K562 (cell line): Measurements from ENCODE around the gene DSCAM. TPM values are rescaled to one million over a fixed set of nuclear protein-coding genes. Genes with fewer than 3 reads are reported as not detected.

Experiments
- ATAC-seq: fragments of 200-7000 bp; cut with Tn5 transposase; 3 replicates; pipeline ENCODE4 v1.9.1; 2020; ENCODE audit warnings: moderate library complexity
- BruUV-seq: library from RNA; stranded (reverse); fragments of 400-500 nt; replicated peaks from 2 replicates; lab custom pipeline; 2021; lab: Mats Ljungman, UMichigan
- CTCF ChIA-PET: fragments of 300-600 bp; formaldehyde crosslinking; extraction: SDS; loops from one replicate; lab custom pipeline; 2021; ENCODE audit warnings: low intra/inter-chr PET ratio; lab: Yijun Ruan, JAX
- POLR2A ChIA-PET: fragments of 300-600, 350-650 bp; sonication (Branson Sonifier 250); formaldehyde crosslinking; extraction: SDS; loops from one replicate; lab custom pipeline; 2021; ENCODE audit warnings: antibody characterized with exemption, inconsistent platforms; lab: Yijun Ruan, JAX
- DNase-seq, 4 experiments: peaks; one replicate each; pipeline versions ENCODE4 v3.0.0 to v3.0.0-alpha.2; 2011 to 2018; ENCODE audit warnings: low spot score in 3 of 4, mixed read lengths in 3 of 4; ENCODE audit errors: extremely low read depth in 1 of 4
- FAIRE-seq: peaks from 2 replicates; lab custom pipeline; 2011; peaks lifted over from hg19 to GRCh38; lab: Jason Lieb, UNC
- H2AFZ ChIP-seq: 2 replicates; pipeline ENCODE4 v1.6.0; 2011; ENCODE audit warnings: low read depth, low read length, control low read depth, inconsistent platforms
- H3K27ac ChIP-seq: fragments of 200-600 bp; 3 replicates; pipeline ENCODE4 v1.8.0; 2011; ENCODE audit warnings: low read depth, mild to moderate bottlenecking, control low read depth, inconsistent platforms, low read length, moderate library complexity, mixed read lengths; ENCODE audit errors: extremely low read depth
- H3K27me3 ChIP-seq, 2 experiments: fragments of 300-600 bp in 1 of 2; 2 replicates in 1 of 2; 3 replicates in 1 of 2; pipeline versions ENCODE4 v1.6.0 to v1.8.0; 2011; ENCODE audit warnings: inconsistent platforms in 2 of 2, low read length in 2 of 2, mild to moderate bottlenecking in 1 of 2, mixed read lengths in 1 of 2, moderate library complexity in 1 of 2; ENCODE audit not compliant: control insufficient read depth in 2 of 2, insufficient read depth in 2 of 2
- H3K36me3 ChIP-seq: fragments of 300-600 bp; 3 replicates; pipeline ENCODE4 v1.8.0; 2011; ENCODE audit warnings: mild to moderate bottlenecking, low read length, inconsistent platforms; ENCODE audit not compliant: control insufficient read depth, insufficient read depth
- H3K4me1 ChIP-seq, 2 experiments: fragments of 200-600 bp in 1 of 2; replicated peaks in 1 of 2; 2 replicates in 1 of 2; 3 replicates in 1 of 2; pipeline versions ENCODE4 v1.5.1 to v1.8.0; 2011; ENCODE audit warnings: inconsistent platforms in 2 of 2, low read length in 2 of 2, mild to moderate bottlenecking in 1 of 2, mixed read lengths in 1 of 2, moderate library complexity in 1 of 2; ENCODE audit not compliant: control insufficient read depth in 2 of 2, insufficient read depth in 2 of 2
- H3K4me2 ChIP-seq: 2 replicates; pipeline ENCODE4 v1.6.1; 2011; ENCODE audit warnings: low read length, control low read depth, inconsistent platforms, mixed read lengths; ENCODE audit not compliant: insufficient read depth
- H3K4me3 ChIP-seq: fragments of 200-600 bp; sonication (generic), shearing (Covaris generic); 2 replicates; pipeline ENCODE4 v1.5.1; 2016; ENCODE audit warnings: control low read depth, inconsistent platforms
- H3K79me2 ChIP-seq: fragments of 200-600 bp; 3 replicates; pipeline ENCODE4 v1.8.0; 2011; ENCODE audit warnings: low read length, inconsistent platforms; ENCODE audit not compliant: control insufficient read depth, insufficient read depth
- H3K9ac ChIP-seq, 2 experiments: 2 replicates each; pipeline versions ENCODE4 v1.6.0 to v1.6.1; 2011; ENCODE audit warnings: low read depth in 2 of 2, low read length in 2 of 2, control low read depth in 1 of 2, inconsistent platforms in 1 of 2, mild to moderate bottlenecking in 1 of 2, mixed read lengths in 1 of 2; ENCODE audit not compliant: insufficient read depth in 1 of 2
- H3K9me1 ChIP-seq: one replicate; pipeline ENCODE4 v1.6.0; 2011; ENCODE audit warnings: inconsistent platforms, mild to moderate bottlenecking, low read length, moderate library complexity; ENCODE audit not compliant: control insufficient read depth, insufficient read depth
- H3K9me3 ChIP-seq: replicated peaks from 2 replicates; pipeline ENCODE4 v1.5.1; 2011; ENCODE audit warnings: low read depth, low read length, inconsistent platforms; ENCODE audit not compliant: control insufficient read depth, insufficient read depth
- H4K20me1 ChIP-seq: replicated peaks from 2 replicates; pipeline ENCODE4 v1.6.1; 2011; ENCODE audit warnings: low read length, inconsistent platforms, mixed read lengths; ENCODE audit not compliant: control insufficient read depth, insufficient read depth
- ATF1 ChIP-seq, 2 experiments: fragments of 450-650 bp in 1 of 2; IDR thresholded peaks; 2 replicates each; pipeline ENCODE4 v1.6.1; 2016; ENCODE audit warnings: missing compliant biosample characterization in 1 of 2, missing genetic modification characterization in 1 of 2
- CHD2 ChIP-seq: IDR thresholded peaks from 2 replicates; pipeline ENCODE4 v1.6.1; 2011; ENCODE audit warnings: low read depth, low read length
- DACH1 ChIP-seq: fragments of 450-650 bp; IDR thresholded peaks from 2 replicates; pipeline ENCODE4 v1.6.1; 2018; ENCODE audit not compliant: partially characterized antibody
- DDX20 ChIP-seq: fragments of 450-650 bp; IDR thresholded peaks from 2 replicates; pipeline ENCODE4 v1.6.1; 2016; ENCODE audit warnings: missing genetic modification characterization, low read depth, mild to moderate bottlenecking, missing compliant biosample characterization, moderate library complexity
- ERF ChIP-seq: fragments of 450-650 bp; formaldehyde crosslinking; IDR thresholded peaks from 2 replicates; pipeline ENCODE4 v1.4.0; 2020; ENCODE audit warnings: mild to moderate bottlenecking, mixed read lengths
- HLTF ChIP-seq: fragments of 450-650 bp; IDR thresholded peaks from 2 replicates; pipeline ENCODE4 v1.6.1; 2016
- MLX ChIP-seq, 2 experiments: fragments of 450-650 bp in 1 of 2; sonication (generic) in 1 of 2; formaldehyde crosslinking; conservative IDR thresholded peaks; 2 replicates each; pipeline versions ENCODE4 v1.4.0 to v1.8.1; 2020 to 2022; ENCODE audit warnings: mild to moderate bottlenecking in 1 of 2, missing genetic modification reagents in 1 of 2
- SMARCE1 ChIP-seq: fragments of 450-650 bp; IDR thresholded peaks from 2 replicates; pipeline ENCODE4 v1.7.1; 2016; ENCODE audit warnings: mild to moderate bottlenecking
- SNAPC5 ChIP-seq: fragments of 250-450 bp; sonication (Bioruptor Pico); IDR thresholded peaks from 2 replicates; pipeline ENCODE4 v1.8.0; 2021; ENCODE audit warnings: moderate library complexity, mild to moderate bottlenecking, inconsistent platforms
- THAP12 ChIP-seq: fragments of 250-450 bp; sonication (Bioruptor Pico); IDR thresholded peaks from 2 replicates; pipeline ENCODE4 v1.9.0; 2021; ENCODE audit warnings: mild to moderate bottlenecking, inconsistent platforms
- VEZF1 ChIP-seq: fragments of 200-800 bp; sonication (Bioruptor generic); IDR thresholded peaks from 2 replicates; pipeline ENCODE4 v1.6.1; 2017; ENCODE audit warnings: missing genetic modification characterization, missing compliant biosample characterization
- ZBTB11 ChIP-seq, 3 experiments: fragments of 200-800 bp in 1 of 3; fragments of 250-450 bp in 1 of 3; fragments of 450-650 bp in 1 of 3; sonication (Bioruptor Pico) in 1 of 3; sonication (Bioruptor generic) in 1 of 3; formaldehyde crosslinking in 1 of 3; IDR thresholded peaks; 2 replicates each; pipeline versions ENCODE4 v1.6.1 to v1.8.0; 2016 to 2022; ENCODE audit warnings: mild to moderate bottlenecking in 2 of 3, missing genetic modification characterization in 2 of 3, missing compliant biosample characterization in 1 of 3, moderate library complexity in 1 of 3
- ZC3H8 ChIP-seq: fragments of 450-650 bp; IDR thresholded peaks from 2 replicates; pipeline ENCODE4 v1.6.1; 2017
- ZNF586 ChIP-seq: fragments of 450-650 bp; formaldehyde crosslinking; conservative IDR thresholded peaks from 2 replicates; pipeline ENCODE4 v1.4.0; 2020; ENCODE audit warnings: mild to moderate bottlenecking, moderate library complexity
- ZNF75A ChIP-seq: fragments of 450-650 bp; formaldehyde crosslinking; IDR thresholded peaks from 2 replicates; pipeline ENCODE4 v1.4.0; 2020; ENCODE audit warnings: mild to moderate bottlenecking
- WGBS: fragments of 100-300 bp; shearing (Covaris generic); methylation state at CpG from one replicate; pipeline ENCODE4 v1.1.6; 2016; ENCODE audit warnings: low coverage, mixed read lengths; ENCODE audit not compliant: insufficient coverage; ENCODE audit errors: missing lambda C conversion rate; 5-methylcytosine and 5-hydroxymethylcytosine counted together
- in situ Hi-C: fragments of 300-500 bp; cut with MboI; formaldehyde crosslinking; loops from 4 replicates; pipeline ENCODE4 v1.15.0; 2018; ENCODE audit warnings: inconsistent platforms, mixed read lengths
- intact Hi-C: fragments of 100-400 bp; cut with micrococcal nuclease; formaldehyde crosslinking; loops from 2 replicates; pipeline ENCODE4 v1.14.2; 2022
- polyA plus RNA-seq, 8 experiments: library from polyadenylated mRNA; depleted of rRNA in 4 of 8; stranded (reverse) in 5 of 8; unstranded in 3 of 8; fragments of >200 nt; fragmentation: Nextera tagmentation in 2 of 8; fragmentation: Illumina TruSeq in 1 of 8; extraction: Ambion mirVana in 2 of 8; extraction: Trizol in 1 of 8; gene quantifications; 2 replicates each; pipeline versions ENCODE4 v1.2.1 to v1.2.3, GENCODE V29; 2011 to 2014; ENCODE audit warnings: inconsistent platforms in 1 of 8, missing spikeins in 1 of 8
- total RNA-seq, 7 experiments: library from RNA; depleted of rRNA in 6 of 7; stranded (reverse); fragments of >200 nt in 6 of 7; fragmentation: Illumina TruSeq in 2 of 7; extraction: Trizol in 2 of 7; gene quantifications; 2 replicates each; pipeline versions ENCODE4 v1.2.1 to v1.2.3, GENCODE V29; 2011 to 2021; ENCODE audit warnings: low replicate concordance in 1 of 7

DSCAM gene
- total and polyA plus RNA-seq, 9 of the 15 experiments (the other 6 are each of a cell fraction or from before 2014, with no cell fraction given): not detected

- POLR2A ChIA-PET: interaction anchor here (0.6 kb wide), 2 partner anchors 60 to 115 kb away, joined by 3 read pairs; no protein-coding TSS in a partner anchor
- DNase-seq: no peak
- Histone ChIP-seq H4K20me1 (no peaks in the 10 kb centered on the region), H3K4me3 (no peak overlapping the region), H3K4me1 (no peaks in the 10 kb centered on the region), H3K27ac (no peak overlapping the region), H3K36me3 (no peaks in the 10 kb centered on the region), H3K27me3 (no peaks in the 10 kb centered on the region; a peak in 1 of 5 replicates), H3K4me2 (no peak overlapping the region), H3K9me1 (no peaks in the 10 kb centered on the region), H3K9ac (no peak overlapping the region), H2AFZ (no peak overlapping the region), H3K79me2 (no peaks in the 10 kb centered on the region), H3K9me3 (no peaks in the 10 kb centered on the region)
- 0% methylated on average over 3 of the region's 3 CpGs for WGBS
- no peak for FAIRE-seq
- ATAC-seq: no peak
- intact Hi-C loops: no loop called here
- no TSS peak for BruUV-seq
- CTCF ChIA-PET: no interaction called here
- in situ Hi-C loops: no loop called here
- TF ChIP-seq HLTF: no peak
- TF ChIP-seq SMARCE1: no peak
- TF ChIP-seq SNAPC5 (CRISPR knock-in tag): no peak
- TF ChIP-seq MLX (CRISPR knock-in tag; conservative IDR thresholded peaks at IDR 0.05): no peak
- no peak for TF ChIP-seq ERF (CRISPR knock-in tag)
- no peak for TF ChIP-seq THAP12 (CRISPR knock-in tag)
- no peak for TF ChIP-seq DACH1
- no peak for TF ChIP-seq ZBTB11 (CRISPR knock-in tag; IDR thresholded peaks at IDR 0.05)
- TF ChIP-seq ZC3H8: no peak
- no peak for TF ChIP-seq ZNF75A (CRISPR knock-in tag)
- TF ChIP-seq VEZF1 (CRISPR knock-in tag): no peak
- no peak for TF ChIP-seq CHD2
- TF ChIP-seq DDX20 (tag): no peak
- no peak for TF ChIP-seq ATF1 (CRISPR knock-in tag; IDR thresholded peaks at IDR 0.05)
- no peak for TF ChIP-seq ATF1 (tag; IDR thresholded peaks at IDR 0.05)
- TF ChIP-seq ZNF586 (CRISPR knock-in tag): no peak
Observed at GRCh38 chr21:40054403-40054802, 792.6 kb downstream of the DSCAM start.
